Occipital lobe (tissue), 2 donors: ENCODE measurements around the gene ALX4. TPM values are rescaled to one million over a fixed set of nuclear protein-coding genes. Genes with fewer than 3 reads are reported as not detected.

ENCODE experiments used
- DNase-seq: peaks from one replicate; lab custom pipeline; 2025; lab: John Stamatoyannopoulos, UW
- total RNA-seq: library from RNA; depleted of rRNA; stranded (reverse); fragments of >200 nt; gene quantifications from one replicate; pipeline ENCODE4 v1.2.3, GENCODE V29; 2014

ALX4 gene
- total RNA-seq, 1 donor from 2014 or later = 1.1 TPM

- DNase-seq = no peak
Observed at GRCh38 chr11:44315947-44316658, 6.2 kb upstream of the ALX4 start.

GRCh38 chr11:44314733-44315132, 4.8 kb upstream of the ALX4 start:
- no peak for DNase-seq

- DNase-seq = no peak
Observed at GRCh38 chr11:44313761-44314489, 4.0 kb upstream of the ALX4 start.

GRCh38 chr11:44312876-44313275, 2.9 kb upstream of the ALX4 start:
- no peak for DNase-seq

GRCh38 chr11:44311339-44312261, 1.7 kb upstream of the ALX4 start:
- DNase-seq = no peak

- no peak for DNase-seq
Observed at GRCh38 chr11:44310463-44311272, 729 bp upstream of the ALX4 start.

- no peak for DNase-seq
Observed at GRCh38 chr11:44310206-44310462, 195 bp upstream of the ALX4 start.

GRCh38 chr11:44308923-44309477, 939 bp downstream of the ALX4 start:
- no peak for DNase-seq

GRCh38 chr11:44308256-44308922, 1.6 kb downstream of the ALX4 start:
- DNase-seq = no peak

- no peak for DNase-seq
Observed at GRCh38 chr11:44307340-44308099, 2.4 kb downstream of the ALX4 start.

GRCh38 chr11:44306918-44307244, 3.1 kb downstream of the ALX4 start:
- no peak for DNase-seq

GRCh38 chr11:44306052-44306917, 3.7 kb downstream of the ALX4 start:
- no peak for DNase-seq

GRCh38 chr11:44305470-44306051, 4.4 kb downstream of the ALX4 start:
- no peak for DNase-seq

- DNase-seq = no peak
Observed at GRCh38 chr11:44305026-44305469, 4.9 kb downstream of the ALX4 start.

- no peak for DNase-seq
Observed at GRCh38 chr11:44304091-44305025, 5.6 kb downstream of the ALX4 start.

GRCh38 chr11:44303401-44303938, 6.5 kb downstream of the ALX4 start:
- no peak for DNase-seq
